Liver (tissue), 3 donors: Measurements from ENCODE around the gene ITIH1.

Experiments used
- CTCF ChIP-seq: fragments of 150-350 bp; IDR thresholded peaks from 2 replicates; pipeline ENCODE4 v1.5.1; 2017; ENCODE audit warnings: improper control_type of control experiment, low read depth, low read length; ENCODE audit not compliant: missing input control
- EGR1 ChIP-seq, 2 donors: IDR thresholded peaks; 2 replicates each; pipeline ENCODE4 v1.6.1; 2016 to 2018; ENCODE audit warnings: antibody characterized with exemption in 2 of 2, low read depth in 2 of 2
- GABPA ChIP-seq, 2 donors: IDR thresholded peaks in 1 of 2; conservative IDR thresholded peaks in 1 of 2; 2 replicates each; pipeline ENCODE4 v1.6.1; 2016; ENCODE audit warnings: antibody characterized with exemption in 2 of 2, mild to moderate bottlenecking in 1 of 2, moderate library complexity in 1 of 2
- TAF1 ChIP-seq: conservative IDR thresholded peaks from 2 replicates; pipeline ENCODE4 v1.6.1; 2016; ENCODE audit warnings: antibody characterized with exemption, mild to moderate bottlenecking
- donor health status: healthy.
- donor health status: healthy.

GRCh38 chr3:52798978-52799476 is 21.6 kb downstream of the ITIH1 start:
- TF ChIP-seq CTCF (peak; percentile 41), TAF1 (no peak), GABPA (IDR thresholded peaks at IDR 0.05 in 1 of 2, conservative IDR thresholded peaks at IDR 0.05 in 1 of 2) (no peak), EGR1 (IDR thresholded peaks at IDR 0.05; ENCODE audit: low read depth in 2 of 2) (no peak)
